PFSK-1 (cell line): ENCODE measurements around the gene EGR2.
A peak's percentile ranks its signal among the peaks of the same experiment; 100 is the strongest.

ENCODE experiments used
- FOXP2 ChIP-seq: optimal IDR thresholded peaks from 2 replicates; pipeline ENCODE3; 2011; ENCODE audit warnings: borderline replicate concordance, control low read depth, inconsistent platforms; ENCODE audit not compliant: insufficient read depth; ENCODE audit errors: extremely low read length, extremely low read depth
- POLR2AphosphoS5 ChIP-seq: IDR thresholded peaks from 2 replicates; pipeline ENCODE4 v1.6.1; 2012; ENCODE audit warnings: low read depth, mild to moderate bottlenecking, control low read depth, low read length, moderate library complexity
- SIN3A ChIP-seq: IDR thresholded peaks from 2 replicates; pipeline ENCODE4 v1.6.1; 2012; ENCODE audit warnings: mild to moderate bottlenecking, low read length, moderate library complexity, borderline replicate concordance; ENCODE audit not compliant: insufficient read depth
- TAF1 ChIP-seq: IDR thresholded peaks from 2 replicates; pipeline ENCODE4 v1.6.1; 2012; ENCODE audit warnings: low read length, control low read depth, borderline replicate concordance; ENCODE audit not compliant: insufficient read depth
- TF ChIP-seq, protein P1 (sequence below), 2 experiments: IDR thresholded peaks; 2 replicates each; pipeline versions ENCODE4 v1.6.1 to v1.8.0; 2011 to 2012; ENCODE audit warnings: low read depth in 2 of 2, low read length in 2 of 2, control low read depth in 1 of 2, inconsistent platforms in 1 of 2, mild to moderate bottlenecking in 1 of 2, moderate library complexity in 1 of 2; ENCODE audit not compliant: insufficient read depth in 1 of 2

Gene EGR2

DNA sequence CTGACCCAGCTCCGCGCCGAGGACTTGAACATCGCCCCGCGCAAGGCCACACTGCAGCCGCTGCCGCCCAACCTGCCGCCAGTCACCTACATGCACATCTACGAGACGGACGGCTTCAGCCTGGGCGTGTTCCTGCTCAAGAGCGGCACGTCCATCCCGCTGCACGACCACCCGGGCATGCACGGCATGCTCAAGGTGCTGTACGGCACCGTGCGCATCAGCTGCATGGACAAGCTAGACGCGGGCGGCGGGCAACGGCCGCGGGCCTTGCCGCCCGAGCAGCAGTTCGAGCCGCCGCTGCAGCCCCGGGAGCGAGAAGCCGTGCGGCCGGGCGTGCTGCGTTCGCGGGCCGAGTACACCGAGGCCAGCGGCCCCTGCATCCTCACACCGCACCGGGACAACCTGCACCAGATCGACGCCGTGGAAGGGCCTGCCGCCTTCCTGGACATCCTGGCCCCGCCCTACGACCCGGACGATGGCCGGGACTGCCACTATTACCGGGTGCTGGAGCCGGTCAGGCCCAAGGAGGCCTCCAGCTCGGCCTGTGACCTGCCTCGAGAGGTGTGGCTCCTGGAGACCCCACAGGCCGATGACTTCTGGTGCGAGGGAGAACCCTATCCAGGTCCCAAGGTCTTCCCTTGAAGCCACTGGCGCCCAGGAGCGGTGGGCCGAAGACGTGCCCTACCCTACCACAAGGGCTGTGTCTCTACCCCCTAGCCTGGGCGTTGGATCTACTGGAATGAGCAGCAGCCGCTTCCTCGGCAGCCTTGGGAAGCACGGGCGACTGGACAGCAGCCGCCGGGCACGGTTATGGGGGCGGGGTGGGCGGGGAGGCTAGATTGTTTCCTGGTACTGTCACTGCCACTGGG is 10.7 kb downstream of the EGR2 start:
- TF ChIP-seq, protein P1, sequence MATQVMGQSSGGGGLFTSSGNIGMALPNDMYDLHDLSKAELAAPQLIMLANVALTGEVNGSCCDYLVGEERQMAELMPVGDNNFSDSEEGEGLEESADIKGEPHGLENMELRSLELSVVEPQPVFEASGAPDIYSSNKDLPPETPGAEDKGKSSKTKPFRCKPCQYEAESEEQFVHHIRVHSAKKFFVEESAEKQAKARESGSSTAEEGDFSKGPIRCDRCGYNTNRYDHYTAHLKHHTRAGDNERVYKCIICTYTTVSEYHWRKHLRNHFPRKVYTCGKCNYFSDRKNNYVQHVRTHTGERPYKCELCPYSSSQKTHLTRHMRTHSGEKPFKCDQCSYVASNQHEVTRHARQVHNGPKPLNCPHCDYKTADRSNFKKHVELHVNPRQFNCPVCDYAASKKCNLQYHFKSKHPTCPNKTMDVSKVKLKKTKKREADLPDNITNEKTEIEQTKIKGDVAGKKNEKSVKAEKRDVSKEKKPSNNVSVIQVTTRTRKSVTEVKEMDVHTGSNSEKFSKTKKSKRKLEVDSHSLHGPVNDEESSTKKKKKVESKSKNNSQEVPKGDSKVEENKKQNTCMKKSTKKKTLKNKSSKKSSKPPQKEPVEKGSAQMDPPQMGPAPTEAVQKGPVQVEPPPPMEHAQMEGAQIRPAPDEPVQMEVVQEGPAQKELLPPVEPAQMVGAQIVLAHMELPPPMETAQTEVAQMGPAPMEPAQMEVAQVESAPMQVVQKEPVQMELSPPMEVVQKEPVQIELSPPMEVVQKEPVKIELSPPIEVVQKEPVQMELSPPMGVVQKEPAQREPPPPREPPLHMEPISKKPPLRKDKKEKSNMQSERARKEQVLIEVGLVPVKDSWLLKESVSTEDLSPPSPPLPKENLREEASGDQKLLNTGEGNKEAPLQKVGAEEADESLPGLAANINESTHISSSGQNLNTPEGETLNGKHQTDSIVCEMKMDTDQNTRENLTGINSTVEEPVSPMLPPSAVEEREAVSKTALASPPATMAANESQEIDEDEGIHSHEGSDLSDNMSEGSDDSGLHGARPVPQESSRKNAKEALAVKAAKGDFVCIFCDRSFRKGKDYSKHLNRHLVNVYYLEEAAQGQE (IDR thresholded peaks at IDR 0.05; ENCODE audit: insufficient read depth in 1 of 2, low read depth in 2 of 2, low read length in 2 of 2) = peak; percentile 72 to 87
- no peak for TF ChIP-seq POLR2AphosphoS5
- no peak for TF ChIP-seq TAF1
- no peak for TF ChIP-seq FOXP2
- peak; percentile 61; the same call in 1 of the 2 replicates for TF ChIP-seq SIN3A

- TF ChIP-seq, protein P1 (IDR thresholded peaks at IDR 0.05; ENCODE audit: insufficient read depth in 1 of 2, low read depth in 2 of 2, low read length in 2 of 2) = 0 out of 4 replicates have a peak, but pooled peaks of 1 of the 2 experiments have one; percentile 21
- TF ChIP-seq SIN3A (no peak; the same call in 1 of the 2 replicates), POLR2AphosphoS5 (peak; percentile 52), TAF1 (peak; percentile 15; the same call in 1 of the 2 replicates), FOXP2 (peak; percentile 66)
Measured at GRCh38 chr10:62804356-62805230, 11.6 kb downstream of the EGR2 start, which contains the start of gene ADO. ADO (plus strand) TSS chr10:62804720; CDS start chr10:62805060, 340 bp downstream.

DNA sequence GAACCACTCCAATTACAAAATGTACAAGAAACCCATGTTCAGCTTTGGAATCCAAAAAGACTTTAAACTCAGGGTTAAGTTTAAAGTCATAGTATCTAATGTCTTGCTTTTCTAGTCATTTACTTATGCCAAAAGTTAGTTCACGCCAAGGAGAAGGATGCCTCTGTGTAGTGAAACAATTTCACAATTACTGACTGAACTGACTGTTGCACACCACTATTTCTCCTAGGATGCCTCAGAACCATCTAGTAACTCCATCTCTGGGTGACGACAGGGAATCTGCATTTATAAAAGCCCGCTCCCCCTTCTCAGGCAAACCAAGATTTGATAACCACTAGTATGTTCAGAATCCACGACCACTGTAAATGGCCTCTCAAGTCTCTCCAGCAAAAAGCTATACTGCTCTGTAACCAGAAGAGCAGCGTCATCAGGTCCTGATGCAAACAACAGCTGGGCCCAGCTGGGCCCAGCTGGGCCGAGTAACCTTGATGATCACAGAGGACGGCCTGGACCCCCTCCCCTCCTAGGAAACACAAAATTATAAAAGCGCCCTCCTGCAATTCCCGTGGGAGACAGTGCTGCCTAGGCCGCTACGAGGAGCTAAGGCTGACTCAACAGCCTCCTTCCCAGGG is 12.3 kb downstream of the EGR2 start:
- TF ChIP-seq POLR2AphosphoS5 (no peak), SIN3A (no peak), TAF1 (no peak), FOXP2 (no peak)
- TF ChIP-seq, protein P1 (IDR thresholded peaks at IDR 0.05; ENCODE audit: insufficient read depth in 1 of 2, low read depth in 2 of 2, low read length in 2 of 2) = no peak

DNA sequence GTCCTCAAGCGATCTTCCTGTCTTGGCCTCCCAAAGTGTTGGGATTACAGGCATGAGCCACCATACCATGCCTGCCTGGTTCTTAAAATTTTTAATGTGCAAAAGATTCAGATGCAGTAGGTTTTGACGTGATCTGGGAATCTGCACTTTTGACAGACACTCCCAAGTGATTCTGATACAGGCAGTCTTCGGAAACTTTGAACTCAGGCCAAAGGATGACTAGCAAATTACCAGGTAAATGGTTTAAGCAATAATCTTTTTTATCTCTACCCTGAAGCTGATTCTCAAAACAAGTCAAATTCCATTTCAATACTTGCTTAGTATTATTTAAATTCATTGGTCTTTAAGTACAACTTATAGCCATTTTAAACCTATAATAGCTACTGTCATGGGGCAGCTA is 14.3 kb downstream of the EGR2 start:
- TF ChIP-seq FOXP2 (no peak), POLR2AphosphoS5 (no peak), SIN3A (no peak), TAF1 (no peak)
- TF ChIP-seq, protein P1 (IDR thresholded peaks at IDR 0.05; ENCODE audit: insufficient read depth in 1 of 2, low read depth in 2 of 2, low read length in 2 of 2) = no peak
